Right atrium auricular region (tissue), 2 donors: ENCODE measurements around the gene MAS1L. TPM values are rescaled to one million over a fixed set of nuclear protein-coding genes. Genes with fewer than 3 reads are reported as not detected.
"Not testable (repeated sequence)": the region's sequence is repeated elsewhere in the genome, so short reads cannot be mapped to it uniquely, and the experiment has no call there.

Experiments used
- DNase-seq: peaks from one replicate; pipeline ENCODE4 v3.0.0-alpha.2; 2019; ENCODE audit warnings: low spot score
- H3K27ac ChIP-seq, 2 donors: fragments of 200-600 bp; sonication (generic); 1 replicate in 1 of 2; 2 replicates in 1 of 2; pipeline ENCODE4 v1.5.1; 2016 to 2019
- H3K27me3 ChIP-seq, 2 donors: fragments of 200-600 bp; sonication (generic); one replicate each; pipeline versions ENCODE4 v1.5.1 to v1.6.0; 2017 to 2019
- H3K36me3 ChIP-seq: fragments of 200-600 bp; sonication (generic); one replicate; pipeline ENCODE4 v1.5.1; 2016
- H3K4me1 ChIP-seq, 2 donors: fragments of 200-600 bp; sonication (generic); one replicate each; pipeline versions ENCODE4 v1.5.1 to v1.6.0; 2017 to 2019
- H3K4me3 ChIP-seq, 2 donors: fragments of 200-600 bp; sonication (generic); 1 replicate in 1 of 2; 2 replicates in 1 of 2; pipeline ENCODE4 v1.5.1; 2017 to 2019; ENCODE audit warnings: mild to moderate bottlenecking in 1 of 2, moderate library complexity in 1 of 2
- H3K9me3 ChIP-seq, 2 donors: fragments of 200-600 bp; sonication (generic); one replicate each; pipeline ENCODE4 v1.5.1; 2019
- total RNA-seq, 2 donors: library from RNA; depleted of rRNA; stranded (reverse); fragments of >200 nt; gene quantifications; one replicate each; pipeline ENCODE4 v1.1.0, GENCODE V29; 2016
- TF ChIP-seq, protein P1 (sequence below), 2 donors: fragments of 200-600 bp; sonication (generic); IDR thresholded peaks; one replicate each; pipeline ENCODE4 v1.5.1; 2019; ENCODE audit warnings: antibody characterized with exemption in 2 of 2

The MAS1L gene
- total RNA-seq, 2 donors from 2014 or later, result not detected

DNA sequence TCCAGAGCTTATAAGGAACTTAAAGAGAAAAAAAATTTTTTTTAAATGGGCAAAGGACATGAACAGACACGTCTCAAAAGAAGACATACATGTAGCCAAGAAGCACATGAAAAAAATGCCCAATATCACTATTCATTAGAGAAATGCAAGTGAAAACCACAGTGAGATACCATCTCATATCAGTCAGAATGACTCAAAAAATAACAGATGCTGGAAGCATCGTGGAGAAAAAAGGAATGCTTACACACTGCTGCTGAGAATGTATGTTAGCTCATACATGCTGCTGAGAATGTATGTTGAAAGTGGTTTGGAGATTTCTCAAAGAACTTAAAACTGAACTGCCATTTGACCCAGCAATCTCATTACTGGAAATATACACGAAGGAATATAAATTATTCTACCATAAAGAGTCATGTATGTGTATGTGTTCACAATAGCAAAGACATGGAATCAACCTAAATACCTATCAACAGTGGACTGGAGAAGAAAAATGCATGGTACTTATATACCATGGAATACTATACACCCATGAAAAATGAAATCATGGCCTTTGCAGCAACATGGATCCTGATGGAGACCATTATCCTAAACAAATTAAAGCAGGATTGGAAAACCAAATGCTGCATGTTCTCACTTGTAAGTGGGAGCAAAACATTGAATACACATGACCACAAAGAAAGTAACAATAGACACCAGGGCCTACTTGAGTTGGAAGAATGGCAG, 36.1 kb downstream of the MAS1L start:
- TF ChIP-seq, protein P1, sequence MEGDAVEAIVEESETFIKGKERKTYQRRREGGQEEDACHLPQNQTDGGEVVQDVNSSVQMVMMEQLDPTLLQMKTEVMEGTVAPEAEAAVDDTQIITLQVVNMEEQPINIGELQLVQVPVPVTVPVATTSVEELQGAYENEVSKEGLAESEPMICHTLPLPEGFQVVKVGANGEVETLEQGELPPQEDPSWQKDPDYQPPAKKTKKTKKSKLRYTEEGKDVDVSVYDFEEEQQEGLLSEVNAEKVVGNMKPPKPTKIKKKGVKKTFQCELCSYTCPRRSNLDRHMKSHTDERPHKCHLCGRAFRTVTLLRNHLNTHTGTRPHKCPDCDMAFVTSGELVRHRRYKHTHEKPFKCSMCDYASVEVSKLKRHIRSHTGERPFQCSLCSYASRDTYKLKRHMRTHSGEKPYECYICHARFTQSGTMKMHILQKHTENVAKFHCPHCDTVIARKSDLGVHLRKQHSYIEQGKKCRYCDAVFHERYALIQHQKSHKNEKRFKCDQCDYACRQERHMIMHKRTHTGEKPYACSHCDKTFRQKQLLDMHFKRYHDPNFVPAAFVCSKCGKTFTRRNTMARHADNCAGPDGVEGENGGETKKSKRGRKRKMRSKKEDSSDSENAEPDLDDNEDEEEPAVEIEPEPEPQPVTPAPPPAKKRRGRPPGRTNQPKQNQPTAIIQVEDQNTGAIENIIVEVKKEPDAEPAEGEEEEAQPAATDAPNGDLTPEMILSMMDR (IDR thresholded peaks at IDR 0.05), result no peak
- no peaks in the 10 kb centered on the region for H3K27me3 ChIP-seq
- DNase-seq, result no peak
- H3K27ac ChIP-seq, result no peak overlapping the region
- H3K9me3 ChIP-seq, result peaks cover 0 to 9% of the 10 kb centered on the region in 2 donors
- H3K36me3 ChIP-seq, result no peaks in the 10 kb centered on the region
- no peaks in the 10 kb centered on the region for H3K4me1 ChIP-seq
- no peak overlapping the region for H3K4me3 ChIP-seq

DNA sequence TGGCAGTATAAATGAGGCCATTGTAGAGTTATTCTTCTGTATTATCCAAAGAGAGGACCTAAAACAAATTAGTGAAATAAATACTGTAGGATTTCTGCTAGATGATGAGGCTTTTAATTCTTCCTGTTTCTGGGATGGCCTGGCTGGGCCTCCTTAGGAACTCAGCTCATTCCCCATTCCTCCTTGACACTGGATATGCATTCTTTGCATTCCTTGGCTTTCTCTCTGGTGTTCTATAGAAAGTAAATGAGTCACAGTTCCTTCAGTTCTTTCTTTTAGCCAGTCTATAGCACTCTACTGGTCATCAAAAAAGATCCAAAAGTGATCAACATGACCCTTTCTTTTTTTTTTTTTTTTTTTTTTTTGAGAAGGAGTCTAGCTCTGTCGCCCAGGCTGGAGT, 40.1 kb downstream of the MAS1L start:
- TF ChIP-seq, protein P1 (IDR thresholded peaks at IDR 0.05), result no peak
- no peak for DNase-seq
- H3K27me3 ChIP-seq, result no peaks in the 10 kb centered on the region
- H3K36me3 ChIP-seq, result no peaks in the 10 kb centered on the region
- H3K4me1 ChIP-seq, result no peaks in the 10 kb centered on the region
- H3K27ac ChIP-seq, result no peak overlapping the region
- H3K9me3 ChIP-seq, result peaks cover 0 to 9% of the 10 kb centered on the region in 2 donors
- no peak overlapping the region for H3K4me3 ChIP-seq

DNA sequence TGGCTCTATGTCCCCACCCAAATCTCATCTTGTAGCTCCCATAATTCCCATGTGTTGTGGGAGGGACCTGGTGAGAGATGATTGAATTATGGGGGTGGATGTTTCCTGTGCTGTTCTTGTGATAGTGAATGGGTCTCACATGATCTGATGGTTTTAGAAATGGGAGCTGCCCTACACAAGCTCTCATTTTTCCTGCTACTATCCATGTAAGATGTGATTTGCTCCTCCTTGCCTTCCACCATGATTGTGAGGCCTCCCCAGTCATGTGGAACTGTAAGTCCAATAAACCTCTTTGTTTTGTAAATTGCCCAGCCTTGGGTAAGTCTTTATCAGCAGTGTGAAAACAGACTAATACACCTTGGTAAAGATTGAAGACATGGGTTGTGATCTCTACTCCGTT, 43.7 kb downstream of the MAS1L start:
- not testable (repeated sequence) for H3K27ac ChIP-seq, H3K4me1 ChIP-seq, H3K27me3 ChIP-seq, H3K36me3 ChIP-seq, DNase-seq, H3K9me3 ChIP-seq, H3K4me3 ChIP-seq

DNA sequence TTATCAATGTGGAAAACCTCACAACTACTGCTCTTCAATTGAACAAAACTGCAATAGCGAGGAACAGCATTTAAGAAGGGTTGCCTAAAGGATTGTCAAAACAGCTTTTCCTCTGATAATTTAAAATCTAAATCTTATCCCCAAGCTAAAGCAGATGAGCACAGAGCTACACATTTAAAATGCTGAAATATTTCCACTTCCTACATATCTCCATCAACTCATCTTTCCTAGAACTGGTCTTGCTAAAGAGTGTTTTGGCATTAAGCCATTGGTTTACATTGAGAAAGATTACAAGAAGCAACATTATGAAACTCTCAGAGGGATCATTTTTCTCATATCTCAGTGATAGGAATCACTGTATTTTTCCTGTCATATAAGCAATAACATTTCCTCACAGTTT, 45.0 kb downstream of the MAS1L start:
- no peaks in the 10 kb centered on the region for H3K36me3 ChIP-seq
- no peaks in the 10 kb centered on the region for H3K4me1 ChIP-seq
- H3K9me3 ChIP-seq, result no peaks in the 10 kb centered on the region
- TF ChIP-seq, protein P1 (IDR thresholded peaks at IDR 0.05), result no peak
- no peak overlapping the region for H3K27ac ChIP-seq
- H3K27me3 ChIP-seq, result no peaks in the 10 kb centered on the region
- no peak for DNase-seq
- no peak overlapping the region for H3K4me3 ChIP-seq

DNA sequence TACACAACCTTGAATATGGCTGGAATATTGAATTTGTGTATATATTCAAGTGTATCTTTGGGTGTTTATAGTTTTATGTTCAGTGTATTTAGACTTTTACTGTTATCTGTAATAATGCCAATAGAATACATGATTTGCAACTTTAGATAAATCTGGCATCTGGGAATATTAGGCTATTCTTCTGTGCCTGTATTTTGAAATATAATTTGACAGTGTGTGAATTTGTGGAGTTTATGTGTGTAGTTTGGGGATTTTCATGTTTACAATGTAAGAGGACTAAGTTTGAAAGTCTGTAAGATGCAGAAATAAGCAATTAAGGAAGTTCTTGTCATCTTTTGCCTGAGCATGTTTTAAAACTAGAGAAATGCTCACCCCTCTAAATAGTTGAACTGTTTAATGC, 48.8 kb downstream of the MAS1L start, which contains the start of gene OR10C1:
Gene OR10C1 (plus strand): TSS at position 301 of the 400 bp plus-strand sequence. CDS start 710 bp downstream, outside the sequence.
- TF ChIP-seq, protein P1 (IDR thresholded peaks at IDR 0.05), result no peak
- no peak within 1 kb of the TSS for H3K27ac ChIP-seq
- no peak within 1 kb of the TSS for H3K4me3 ChIP-seq
- H3K36me3 ChIP-seq, result no peaks in the 10 kb centered on the region
- no peaks in the 10 kb centered on the region for H3K27me3 ChIP-seq
- H3K9me3 ChIP-seq, result no peaks in the 10 kb centered on the region
- no peaks in the 10 kb centered on the region for H3K4me1 ChIP-seq
- no peak for DNase-seq

DNA sequence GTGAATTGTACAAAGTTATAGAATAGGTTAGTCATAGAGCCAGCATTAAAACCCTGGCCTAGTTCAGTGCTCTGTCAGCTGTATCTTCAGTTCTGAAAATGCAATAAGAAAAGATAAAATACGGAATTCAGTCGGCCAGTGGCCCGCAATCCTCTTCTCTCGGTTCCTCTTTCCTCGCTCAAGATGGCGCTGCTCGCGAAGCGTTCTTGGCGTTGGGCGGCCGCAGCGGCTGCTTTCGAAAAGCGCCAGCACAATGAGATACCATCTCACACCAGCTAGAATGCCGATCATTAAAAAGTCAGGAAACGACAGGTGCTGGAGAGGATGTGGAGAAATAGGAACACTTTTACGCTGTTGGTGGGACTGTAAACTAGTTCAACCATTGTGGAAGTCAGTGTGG, 51.0 kb downstream of the MAS1L start:
- not testable (repeated sequence) for H3K36me3 ChIP-seq, H3K4me1 ChIP-seq, H3K4me3 ChIP-seq, H3K27ac ChIP-seq, H3K27me3 ChIP-seq, DNase-seq, H3K9me3 ChIP-seq

Other genes starting within 250 kb of the MAS1L start
- not detected for gene OR14J1, start 186.3 kb downstream of the MAS1L start, total RNA-seq
- not detected for gene OR5V1, start 119.1 kb downstream of the MAS1L start, total RNA-seq
- not detected for gene OR12D3, start 112.7 kb downstream of the MAS1L start, total RNA-seq
- gene OR12D2, start 92.3 kb downstream of the MAS1L start, total RNA-seq, result not detected
- gene OR12D1, start 73.0 kb downstream of the MAS1L start, total RNA-seq, result not detected
- gene OR10C1, start 48.6 kb downstream of the MAS1L start, total RNA-seq, result not detected
- gene OR11A1, start 30.9 kb downstream of the MAS1L start, total RNA-seq, result not detected
- not detected for gene OR2H1, start 30.8 kb downstream of the MAS1L start, total RNA-seq
- gene UBD, start 71.8 kb upstream of the MAS1L start, total RNA-seq, result not detected
- gene OR2H2, start 97.2 kb upstream of the MAS1L start, total RNA-seq, result not detected
- gene GABBR1, start 145.2 kb upstream of the MAS1L start, total RNA-seq, result 10 to 100 TPM; 16.4 to 32.0 TPM
- 1 to 10 TPM in 1 of 2 donors, under 1 TPM in 1; 0.16 to 2.4 TPM for gene MOG, start 169.1 kb upstream of the MAS1L start, total RNA-seq
- 10 to 100 TPM in 1 of 2 donors, under 1 TPM in 1; 0.30 to 12.6 TPM for gene ZFP57, start 193.2 kb upstream of the MAS1L start, total RNA-seq
- 10 to 100 TPM; 21.1 to 36.7 TPM for gene HLA-F, start 235.5 kb upstream of the MAS1L start, total RNA-seq